DMS153 treated with DMSO at 0.1 percent for 48 hours (cell line): ENCODE results near the gene SSR4.
"Not testable (repeated sequence)": the region's sequence is repeated elsewhere in the genome, so short reads cannot be mapped to it uniquely, and the experiment has no call there.

ENCODE experiments used
- DNase-seq: peaks from one replicate; lab custom pipeline; 2025; ENCODE audit not compliant: unreplicated experiment; lab: John Stamatoyannopoulos, UW

The SSR4 gene

GRCh38 chrX:153794018-153794896 lies at the start of gene SSR4, which contains the start of gene IDH3G:
TSS of gene SSR4 (plus strand) at chrX:153794668. CDS start at chrX:153794688, 20 bp downstream.
TSS of gene IDH3G (minus strand) at chrX:153794375. CDS start at chrX:153794326, 49 bp downstream.
- DNase-seq, result peak; percentile 97

GRCh38 chrX:153745067-153745433 lies 49.4 kb upstream of the SSR4 start:
- DNase-seq, result not testable (repeated sequence)

- DNase-seq, result no peak
Measured at GRCh38 chrX:153746359-153746758, 48.1 kb upstream of the SSR4 start.

- not testable (repeated sequence) for DNase-seq
Measured at GRCh38 chrX:153746991-153747390, 47.5 kb upstream of the SSR4 start.

- not testable (repeated sequence) for DNase-seq
Measured at GRCh38 chrX:153749017-153749416, 45.5 kb upstream of the SSR4 start.

GRCh38 chrX:153750127-153750774 lies 44.2 kb upstream of the SSR4 start:
- no peak for DNase-seq

GRCh38 chrX:153755136-153755535 lies 39.3 kb upstream of the SSR4 start:
- DNase-seq, result no peak

GRCh38 chrX:153761863-153762262 lies 32.6 kb upstream of the SSR4 start:
- no peak for DNase-seq

- DNase-seq, result no peak
Measured at GRCh38 chrX:153762626-153763173, 31.8 kb upstream of the SSR4 start.

- DNase-seq, result no peak
Measured at GRCh38 chrX:153763298-153763932, 31.1 kb upstream of the SSR4 start.

GRCh38 chrX:153763989-153764755 lies 30.3 kb upstream of the SSR4 start, which contains the start of gene PLXNB3:
TSS of gene PLXNB3 (plus strand) at chrX:153764249. CDS start at chrX:153765536, 1,287 bp downstream.
- peak; percentile 76 for DNase-seq

GRCh38 chrX:153764786-153765137 lies 29.7 kb upstream of the SSR4 start:
- no peak for DNase-seq

GRCh38 chrX:153765138-153766079 lies 29.1 kb upstream of the SSR4 start:
- DNase-seq, result no peak

- peak; percentile 8 for DNase-seq
Measured at GRCh38 chrX:153766098-153766817, 28.2 kb upstream of the SSR4 start.

GRCh38 chrX:153766871-153767673 lies 27.4 kb upstream of the SSR4 start:
- no peak for DNase-seq

GRCh38 chrX:153767674-153768055 lies 26.8 kb upstream of the SSR4 start:
- no peak for DNase-seq

- no peak for DNase-seq
Measured at GRCh38 chrX:153768311-153769157, 25.9 kb upstream of the SSR4 start.
